Endothelial cell (in vitro differentiated cells): ENCODE results near the gene LRRC18. TPM values are rescaled to one million over a fixed set of nuclear protein-coding genes. Genes with fewer than 3 reads are reported as not detected.

Source experiments
- DNase-seq: peaks from one replicate; pipeline ENCODE4 v3.0.0; 2021; ENCODE audit warnings: low spot score
- H3K27ac Mint-ChIP-seq: one replicate; pipeline ENCODE4 v1.8.0; 2021; ENCODE audit warnings: mixed read lengths, inconsistent platforms; ENCODE audit not compliant: unreplicated experiment
- H3K27me3 Mint-ChIP-seq: one replicate; pipeline ENCODE4 v1.8.0; 2021; ENCODE audit warnings: mild to moderate bottlenecking, moderate library complexity, mixed read lengths, inconsistent platforms; ENCODE audit not compliant: unreplicated experiment
- H3K36me3 Mint-ChIP-seq: one replicate; pipeline ENCODE4 v1.8.0; 2021; ENCODE audit warnings: mild to moderate bottlenecking, low read depth, mixed read lengths, inconsistent platforms; ENCODE audit not compliant: unreplicated experiment
- H3K4me1 Mint-ChIP-seq: one replicate; pipeline ENCODE4 v1.8.0; 2021; ENCODE audit warnings: mild to moderate bottlenecking, mixed read lengths, inconsistent platforms; ENCODE audit not compliant: unreplicated experiment
- H3K4me3 Mint-ChIP-seq: one replicate; pipeline ENCODE4 v1.8.0; 2021; ENCODE audit warnings: mild to moderate bottlenecking, mixed read lengths, inconsistent platforms; ENCODE audit not compliant: unreplicated experiment
- H3K9me3 Mint-ChIP-seq: one replicate; pipeline ENCODE4 v1.8.0; 2021; ENCODE audit warnings: mixed read lengths, inconsistent platforms; ENCODE audit not compliant: unreplicated experiment
- total RNA-seq: library from RNA; stranded (reverse); fragmentation: NEBNext Ultra II Directional; extraction: Animal tissue kit (Norgen Biotek cat#: 25700); gene quantifications from one replicate; pipeline ENCODE4 v1.2.1, GENCODE V29; 2021; ENCODE audit not compliant: unreplicated experiment
- TF ChIP-seq, protein P1 (sequence below): fragments of 200-600 bp; sonication (generic); IDR thresholded peaks from one replicate; pipeline ENCODE4 v1.5.0; 2021; ENCODE audit warnings: antibody characterized with exemption; ENCODE audit not compliant: unreplicated experiment

LRRC18 gene
- total RNA-seq, 1 donor from 2014 or later: not detected

DNA sequence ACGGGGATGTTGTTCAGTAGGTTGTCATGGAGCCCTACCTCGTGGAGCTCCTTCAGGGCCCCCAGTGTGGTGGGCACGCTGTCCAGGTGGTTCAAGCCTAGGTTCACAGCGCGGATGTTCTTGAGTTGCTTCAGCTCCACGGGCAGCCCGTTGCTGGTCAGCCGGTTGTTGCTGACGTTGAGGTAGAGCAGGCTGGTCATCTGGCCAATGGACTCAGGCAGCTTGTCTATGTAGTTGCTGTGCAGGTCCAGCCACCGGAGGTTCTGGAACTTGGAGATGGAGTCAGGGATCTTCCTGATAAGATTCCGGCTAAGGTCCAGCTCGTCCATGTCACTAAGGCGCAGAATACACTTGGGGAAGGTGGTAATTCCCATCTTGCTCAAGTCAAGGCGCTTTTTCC is 26.0 kb downstream of the LRRC18 start:
- Mint-ChIP-seq H3K9me3 (no peaks in the 10 kb centered on the region), H3K36me3 (no peaks in the 10 kb centered on the region), H3K27ac (no peak overlapping the region), H3K4me1 (no peaks in the 10 kb centered on the region), H3K4me3 (no peak overlapping the region), H3K27me3 (no peaks in the 10 kb centered on the region)
- TF ChIP-seq, protein P1, sequence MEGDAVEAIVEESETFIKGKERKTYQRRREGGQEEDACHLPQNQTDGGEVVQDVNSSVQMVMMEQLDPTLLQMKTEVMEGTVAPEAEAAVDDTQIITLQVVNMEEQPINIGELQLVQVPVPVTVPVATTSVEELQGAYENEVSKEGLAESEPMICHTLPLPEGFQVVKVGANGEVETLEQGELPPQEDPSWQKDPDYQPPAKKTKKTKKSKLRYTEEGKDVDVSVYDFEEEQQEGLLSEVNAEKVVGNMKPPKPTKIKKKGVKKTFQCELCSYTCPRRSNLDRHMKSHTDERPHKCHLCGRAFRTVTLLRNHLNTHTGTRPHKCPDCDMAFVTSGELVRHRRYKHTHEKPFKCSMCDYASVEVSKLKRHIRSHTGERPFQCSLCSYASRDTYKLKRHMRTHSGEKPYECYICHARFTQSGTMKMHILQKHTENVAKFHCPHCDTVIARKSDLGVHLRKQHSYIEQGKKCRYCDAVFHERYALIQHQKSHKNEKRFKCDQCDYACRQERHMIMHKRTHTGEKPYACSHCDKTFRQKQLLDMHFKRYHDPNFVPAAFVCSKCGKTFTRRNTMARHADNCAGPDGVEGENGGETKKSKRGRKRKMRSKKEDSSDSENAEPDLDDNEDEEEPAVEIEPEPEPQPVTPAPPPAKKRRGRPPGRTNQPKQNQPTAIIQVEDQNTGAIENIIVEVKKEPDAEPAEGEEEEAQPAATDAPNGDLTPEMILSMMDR: no peak
- DNase-seq: no peak

DNA sequence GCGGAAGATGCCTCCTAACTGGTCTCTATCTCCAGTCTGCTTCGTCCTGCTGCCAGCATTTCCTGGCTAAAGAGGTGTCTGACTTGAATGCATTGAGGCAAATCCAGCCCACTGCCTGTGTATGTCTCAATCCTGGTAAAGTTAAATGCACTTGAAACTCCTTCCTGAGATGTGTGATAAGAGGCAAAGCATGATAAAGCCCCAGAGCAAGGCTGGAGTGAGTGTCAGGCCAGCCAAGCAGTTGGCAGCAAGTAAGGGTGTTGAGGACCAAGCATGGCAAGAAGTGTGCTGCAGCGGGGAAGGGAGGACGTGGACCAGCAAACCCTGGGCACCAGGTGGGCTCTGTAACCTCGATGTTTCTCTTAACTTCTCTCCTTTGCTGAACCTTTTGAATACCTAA is 29.1 kb downstream of the LRRC18 start:
- TF ChIP-seq, protein P1: no peak
- H3K36me3 Mint-ChIP-seq: no peaks in the 10 kb centered on the region
- H3K4me1 Mint-ChIP-seq: no peaks in the 10 kb centered on the region
- DNase-seq: no peak
- H3K4me3 Mint-ChIP-seq: no peak overlapping the region
- no peak overlapping the region for H3K27ac Mint-ChIP-seq
- no peaks in the 10 kb centered on the region for H3K9me3 Mint-ChIP-seq
- no peaks in the 10 kb centered on the region for H3K27me3 Mint-ChIP-seq

DNA sequence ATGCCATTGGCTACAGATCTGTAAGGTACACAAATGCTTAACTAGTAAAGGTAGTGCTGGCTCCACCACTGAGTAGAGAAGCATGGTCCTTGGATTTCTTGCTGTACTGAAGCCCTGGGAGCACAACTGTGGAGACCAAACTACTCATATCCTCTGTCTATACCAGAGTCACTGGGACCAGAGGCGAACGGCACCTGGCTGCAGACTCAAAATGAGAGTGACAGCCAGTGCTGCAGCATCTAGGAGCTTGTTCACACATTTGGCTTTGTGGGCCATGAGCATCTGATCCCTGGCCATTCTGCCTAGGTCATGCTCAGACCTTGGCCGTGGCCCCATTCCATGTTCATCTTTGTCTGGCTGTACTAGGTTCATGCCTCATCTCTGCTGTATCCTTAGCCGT is 31.9 kb downstream of the LRRC18 start:
- Mint-ChIP-seq H3K36me3 (no peaks in the 10 kb centered on the region), H3K4me3 (no peak overlapping the region), H3K4me1 (no peaks in the 10 kb centered on the region), H3K27me3 (no peaks in the 10 kb centered on the region), H3K27ac (no peak overlapping the region), H3K9me3 (no peaks in the 10 kb centered on the region)
- no peak for DNase-seq
- TF ChIP-seq, protein P1: no peak

DNA sequence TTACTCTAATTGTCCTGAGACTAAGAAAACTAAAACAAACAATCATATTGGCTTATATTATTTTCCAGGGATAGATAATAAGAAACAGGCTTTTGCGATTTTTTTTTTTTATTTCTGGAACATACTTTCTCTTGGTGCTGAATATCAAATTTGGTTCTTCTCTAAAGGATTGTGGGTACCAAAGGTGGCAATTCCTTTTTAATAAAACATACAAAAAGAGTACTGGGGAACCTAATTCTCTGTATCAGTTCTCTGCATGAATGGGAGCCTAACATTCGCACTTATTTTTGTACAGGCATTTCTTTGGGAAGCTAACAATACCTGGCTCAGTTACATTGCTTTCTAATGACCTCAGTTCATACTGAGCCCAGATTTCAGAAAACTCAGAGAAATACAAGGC is 32.8 kb downstream of the LRRC18 start:
- Mint-ChIP-seq H3K27me3 (peaks cover under 1% of the 10 kb centered on the region), H3K9me3 (no peaks in the 10 kb centered on the region), H3K4me1 (no peaks in the 10 kb centered on the region), H3K4me3 (no peak overlapping the region), H3K27ac (no peak overlapping the region), H3K36me3 (no peaks in the 10 kb centered on the region)
- TF ChIP-seq, protein P1: no peak
- no peak for DNase-seq

DNA sequence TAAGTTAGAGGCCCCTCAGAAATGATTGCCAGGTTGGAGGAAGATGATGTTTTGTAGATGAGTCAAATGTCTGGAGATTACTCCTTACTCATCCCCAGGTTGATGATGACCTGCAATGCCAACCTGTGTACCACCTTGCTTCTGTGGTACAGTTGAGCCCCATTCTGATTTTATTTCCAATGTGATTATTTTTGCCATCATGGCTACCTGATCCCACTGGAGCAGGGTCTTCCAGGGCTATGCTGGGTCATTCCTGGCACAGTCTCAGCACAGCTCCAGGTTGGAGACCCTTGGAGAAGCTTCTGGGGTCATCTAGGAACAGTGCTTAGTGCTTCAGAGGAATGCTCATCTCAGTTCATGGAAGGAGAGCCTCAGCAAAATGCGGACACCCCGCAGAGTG is 34.3 kb downstream of the LRRC18 start:
- peaks cover 3% of the 10 kb centered on the region for H3K27me3 Mint-ChIP-seq
- no peak overlapping the region for H3K4me3 Mint-ChIP-seq
- no peaks in the 10 kb centered on the region for H3K4me1 Mint-ChIP-seq
- no peaks in the 10 kb centered on the region for H3K9me3 Mint-ChIP-seq
- H3K36me3 Mint-ChIP-seq: no peaks in the 10 kb centered on the region
- H3K27ac Mint-ChIP-seq: no peak overlapping the region
- TF ChIP-seq, protein P1: no peak
- DNase-seq: no peak
